H1 (cell line): ENCODE data around the gene ZBTB20. TPM values are rescaled to one million over a fixed set of nuclear protein-coding genes. Genes with fewer than 3 reads are reported as not detected.

ENCODE experiments used
- CTCF ChIA-PET: fragments of 300-600 bp; sonication (Branson Sonifier 250); formaldehyde crosslinking; loops from one replicate; lab custom pipeline; 2021; ENCODE audit not compliant: partially characterized antibody; lab: Charles Lee
- POLR2A ChIA-PET: fragments of 300-600 bp; sonication (Branson Sonifier 250); formaldehyde crosslinking; loops from one replicate; lab custom pipeline; 2021; ENCODE audit warnings: inconsistent platforms; ENCODE audit not compliant: partially characterized antibody; lab: Charles Lee
- DNase-seq, 2 experiments: peaks; one replicate each; pipeline versions ENCODE4 v3.0.0 to v3.0.0-alpha.2; 2010 to 2022; ENCODE audit warnings: low spot score in 2 of 2, low read depth in 1 of 2, mixed read lengths in 1 of 2
- FAIRE-seq: peaks from 2 replicates; lab custom pipeline; 2011; peaks lifted over from hg19 to GRCh38; lab: Jason Lieb, UNC
- H2AFZ ChIP-seq: 2 replicates; pipeline ENCODE4 v1.8.1; 2012; ENCODE audit warnings: low read length, inconsistent platforms
- H2AK5ac ChIP-seq: 2 replicates; pipeline ENCODE4 v1.6.1; 2013; ENCODE audit warnings: low read depth, low read length
- H2BK120ac ChIP-seq: replicated peaks from 2 replicates; pipeline ENCODE3; 2013; ENCODE audit warnings: low read depth, low read length, inconsistent platforms
- H2BK12ac ChIP-seq: 2 replicates; pipeline ENCODE4 v1.6.1; 2013; ENCODE audit warnings: low read depth, low read length
- H2BK15ac ChIP-seq: 2 replicates; pipeline ENCODE4 v1.6.1; 2013; ENCODE audit warnings: low read length
- H2BK20ac ChIP-seq: 2 replicates; pipeline ENCODE4 v1.6.1; 2013; ENCODE audit warnings: low read length
- H2BK5ac ChIP-seq: 2 replicates; pipeline ENCODE4 v1.6.1; 2013; ENCODE audit warnings: low read depth, low read length
- H3K14ac ChIP-seq: 2 replicates; pipeline ENCODE4 v1.6.1; 2013; ENCODE audit warnings: inconsistent platforms; ENCODE audit not compliant: insufficient read length
- H3K18ac ChIP-seq: 2 replicates; pipeline ENCODE4 v1.6.1; 2013; ENCODE audit warnings: low read length; ENCODE audit errors: extremely low read depth
- H3K23ac ChIP-seq: 2 replicates; pipeline ENCODE4 v1.6.1; 2013; ENCODE audit warnings: inconsistent platforms; ENCODE audit not compliant: insufficient read length
- H3K23me2 ChIP-seq: 2 replicates; pipeline ENCODE4 v1.6.1; 2013; ENCODE audit warnings: low read depth, low read length
- H3K27ac ChIP-seq: 2 replicates; pipeline ENCODE4 v1.6.1; 2011; ENCODE audit warnings: low read depth, low read length, inconsistent platforms
- H3K27me3 ChIP-seq, 4 experiments: replicated peaks in 1 of 4; 1 replicate in 1 of 4; 2 replicates in 3 of 4; pipeline versions ENCODE4 v1.6.1 to v1.8.1; 2011 to 2013; ENCODE audit warnings: low read length in 3 of 4, mild to moderate bottlenecking in 3 of 4, inconsistent platforms in 2 of 4, mixed read lengths in 2 of 4, moderate library complexity in 1 of 4; ENCODE audit not compliant: control insufficient read depth in 3 of 4, insufficient read depth in 3 of 4; ENCODE audit errors: extremely low read depth in 1 of 4
- H3K36me3 ChIP-seq, 4 experiments: 2 replicates each; pipeline versions ENCODE4 v1.6.1 to v1.8.1; 2011 to 2013; ENCODE audit warnings: mild to moderate bottlenecking in 4 of 4, low read length in 3 of 4, moderate library complexity in 2 of 4, control low read depth in 1 of 4, inconsistent platforms in 1 of 4; ENCODE audit not compliant: insufficient read depth in 4 of 4, control insufficient read depth in 2 of 4
- H3K4ac ChIP-seq: replicated peaks from 2 replicates; pipeline ENCODE3; 2013; ENCODE audit warnings: low read length, low read depth, mixed read lengths, inconsistent platforms; ENCODE audit not compliant: insufficient read length
- H3K4me1 ChIP-seq, 4 experiments: replicated peaks in 1 of 4; 1 replicate in 1 of 4; 2 replicates in 3 of 4; pipeline versions ENCODE4 v1.6.1 to v1.8.1; 2011 to 2013; ENCODE audit warnings: low read length in 3 of 4, inconsistent platforms in 2 of 4, mixed read lengths in 1 of 4; ENCODE audit not compliant: insufficient read depth in 4 of 4, control insufficient read depth in 3 of 4
- H3K4me2 ChIP-seq, 2 experiments: 2 replicates each; pipeline versions ENCODE4 v1.6.1 to v1.8.1; 2011 to 2013; ENCODE audit warnings: low read depth in 2 of 2, low read length in 2 of 2, control low read depth in 1 of 2, inconsistent platforms in 1 of 2, mild to moderate bottlenecking in 1 of 2; ENCODE audit not compliant: insufficient read depth in 1 of 2
- H3K4me3 ChIP-seq, 4 experiments: fragments of 200-600, 300-600 bp in 1 of 4; sonication (generic), shearing (Covaris generic), sonication (Bioruptor Twin) in 1 of 4; 2 replicates each; pipeline versions ENCODE4 v1.5.1 to v1.8.1; 2011 to 2016; ENCODE audit warnings: low read length in 4 of 4, low read depth in 3 of 4, control low read depth in 2 of 4, inconsistent platforms in 2 of 4, mild to moderate bottlenecking in 2 of 4, mixed read lengths in 1 of 4, moderate library complexity in 1 of 4; ENCODE audit not compliant: insufficient read depth in 2 of 4; ENCODE audit errors: extremely low read depth in 1 of 4
- H3K56ac ChIP-seq: replicated peaks from 2 replicates; pipeline ENCODE3; 2013; ENCODE audit warnings: low read depth, mild to moderate bottlenecking, mixed read lengths, low read length, inconsistent platforms; ENCODE audit not compliant: insufficient read length
- H3K79me1 ChIP-seq: 2 replicates; pipeline ENCODE4 v1.6.1; 2013; ENCODE audit warnings: low read depth, low read length, control low read depth
- H3K79me2 ChIP-seq, 2 experiments: 2 replicates each; pipeline versions ENCODE4 v1.6.1 to v1.8.1; 2012 to 2013; ENCODE audit warnings: low read length in 2 of 2, mild to moderate bottlenecking in 2 of 2, inconsistent platforms in 1 of 2; ENCODE audit not compliant: insufficient read depth in 2 of 2, control insufficient read depth in 1 of 2
- H3K9ac ChIP-seq, 4 experiments: replicated peaks in 1 of 4; 1 replicate in 1 of 4; 2 replicates in 3 of 4; pipeline versions ENCODE4 v1.6.1 to v1.8.1; 2011 to 2013; ENCODE audit warnings: low read depth in 3 of 4, low read length in 3 of 4, control low read depth in 2 of 4, mild to moderate bottlenecking in 2 of 4, moderate library complexity in 2 of 4, inconsistent platforms in 1 of 4; ENCODE audit errors: extremely low read depth in 1 of 4
- H3K9me3 ChIP-seq, 2 experiments: 2 replicates each; pipeline versions ENCODE4 v1.6.1 to v1.8.1; 2012 to 2013; ENCODE audit warnings: mild to moderate bottlenecking in 2 of 2, moderate library complexity in 2 of 2, control low read depth in 1 of 2, inconsistent platforms in 1 of 2, low read depth in 1 of 2, low read length in 1 of 2, mixed read lengths in 1 of 2; ENCODE audit not compliant: insufficient read depth in 2 of 2
- H4K20me1 ChIP-seq, 2 experiments: replicated peaks in 1 of 2; 2 replicates each; pipeline versions ENCODE3 to v1.8.1; 2011 to 2013; ENCODE audit warnings: inconsistent platforms in 2 of 2, low read length in 2 of 2, mild to moderate bottlenecking in 1 of 2; ENCODE audit not compliant: insufficient read depth in 2 of 2, control insufficient read depth in 1 of 2
- H4K5ac ChIP-seq: 2 replicates; pipeline ENCODE4 v1.6.1; 2013; ENCODE audit warnings: low read length, low read depth, mixed read lengths, inconsistent platforms; ENCODE audit not compliant: insufficient read length
- H4K8ac ChIP-seq: 2 replicates; pipeline ENCODE4 v1.8.0; 2013; ENCODE audit warnings: mild to moderate bottlenecking, moderate library complexity, low read length, inconsistent platforms; ENCODE audit not compliant: insufficient read depth; ENCODE audit errors: extremely low read depth
- H4K91ac ChIP-seq: replicated peaks from 2 replicates; pipeline ENCODE3; 2013; ENCODE audit warnings: low read length, mixed read lengths, inconsistent platforms; ENCODE audit not compliant: insufficient read length
- ASH2L ChIP-seq: fragments of 200-600, 300-600 bp; sonication (generic); IDR thresholded peaks from one replicate; pipeline ENCODE4 v1.7.1; 2017; ENCODE audit warnings: low read length
- CEBPB ChIP-seq: IDR thresholded peaks from 2 replicates; pipeline ENCODE4 v1.6.1; 2012; ENCODE audit warnings: low read depth, low read length
- FOSL1 ChIP-seq: IDR thresholded peaks from 2 replicates; pipeline ENCODE4 v1.6.1; 2011; ENCODE audit warnings: mild to moderate bottlenecking, low read depth, low read length, moderate library complexity; ENCODE audit not compliant: insufficient read depth
- KDM4A ChIP-seq: IDR thresholded peaks from one replicate; pipeline ENCODE4 v1.7.1; 2012; ENCODE audit warnings: low read depth, mild to moderate bottlenecking, moderate library complexity, low read length, inconsistent platforms; ENCODE audit not compliant: severe bottlenecking
- KDM5A ChIP-seq: fragments of 200-600 bp; IDR thresholded peaks from 2 replicates; pipeline ENCODE4 v1.7.1; 2012; ENCODE audit warnings: mild to moderate bottlenecking, low read length, inconsistent platforms, mixed read lengths
- RBBP5 ChIP-seq: IDR thresholded peaks from 2 replicates; pipeline ENCODE4 v1.7.1; 2012; ENCODE audit warnings: low read depth, mild to moderate bottlenecking, inconsistent platforms, low read length, moderate library complexity, borderline replicate concordance
- RFX5 ChIP-seq: IDR thresholded peaks from 2 replicates; pipeline ENCODE4 v1.6.1; 2011; ENCODE audit warnings: low read depth, low read length, improper control_type of control experiment, borderline replicate concordance
- RNF2 ChIP-seq: fragments of 200-900, 300-1000 bp; sonication (generic); IDR thresholded peaks from 2 replicates; pipeline ENCODE4 v1.7.1; 2016; ENCODE audit warnings: borderline replicate concordance, low read depth, mild to moderate bottlenecking, antibody characterized with exemption, low read length; ENCODE audit not compliant: poor library complexity, severe bottlenecking; ENCODE audit errors: missing control alignments
- SAP30 ChIP-seq: fragments of 300-600 bp; sonication (generic); IDR thresholded peaks from 2 replicates; pipeline ENCODE4 v1.7.1; 2012; ENCODE audit warnings: low read length, moderate library complexity, mild to moderate bottlenecking, inconsistent platforms; ENCODE audit not compliant: insufficient read depth, insufficient replicate concordance
- SIN3A ChIP-seq, 2 experiments: IDR thresholded peaks in 1 of 2; conservative IDR thresholded peaks in 1 of 2; 2 replicates each; pipeline ENCODE4 v1.6.1; 2011 to 2012; ENCODE audit warnings: low read length in 2 of 2, improper control_type of control experiment in 1 of 2, low read depth in 1 of 2, mild to moderate bottlenecking in 1 of 2
- SP1 ChIP-seq: IDR thresholded peaks from 2 replicates; pipeline ENCODE4 v1.6.1; 2011; ENCODE audit warnings: low read depth, low read length
- TBP ChIP-seq: IDR thresholded peaks from 2 replicates; pipeline ENCODE4 v1.6.1; 2011; ENCODE audit warnings: low read depth, low read length, improper control_type of control experiment
- YY1 ChIP-seq: IDR thresholded peaks from 2 replicates; pipeline ENCODE4 v1.6.1; 2011; ENCODE audit warnings: low read depth, mild to moderate bottlenecking, low read length
- ZNF274 ChIP-seq: IDR thresholded peaks from 2 replicates; pipeline ENCODE4 v1.7.0; 2012; ENCODE audit warnings: low read length, borderline replicate concordance; ENCODE audit errors: extremely low read depth
- WGBS, 2 experiments: shearing (Covaris generic) in 1 of 2; methylation state at CpG; one replicate each; pipeline versions ENCODE4 v1.1.6 to v1.1.7; 2013 to 2015; ENCODE audit warnings: low lambda C conversion rate in 2 of 2, mixed read lengths in 2 of 2, inconsistent platforms in 1 of 2, low coverage in 1 of 2, missing lambda C conversion rate in 1 of 2; ENCODE audit not compliant: insufficient replicate concordance in 2 of 2, insufficient coverage in 1 of 2, insufficient read length in 1 of 2; ENCODE audit errors: extremely low coverage in 1 of 2, missing lambda C conversion rate in 1 of 2; 5-methylcytosine and 5-hydroxymethylcytosine counted together
- polyA plus RNA-seq, 7 experiments: library from polyadenylated mRNA; depleted of rRNA in 3 of 7; stranded (reverse) in 5 of 7; unstranded in 2 of 7; fragments of >200 nt in 5 of 7; fragments of 200-250 nt in 2 of 7; gene quantifications; 1 replicate in 5 of 7; 2 replicates in 1 of 7; 4 replicates in 1 of 7; pipeline versions ENCODE4 v1.2.1 to v1.2.3, GENCODE V29; 2011 to 2013; ENCODE audit warnings: missing spikeins in 2 of 7, mixed read lengths in 2 of 7
- total RNA-seq: library from RNA; stranded (reverse); fragmentation: NEBNext Ultra II Directional; extraction: Animal tissue kit (Norgen Biotek cat#: 25700); gene quantifications from 2 replicates; pipeline ENCODE4 v1.2.1, GENCODE V29; 2021

The ZBTB20 gene
- total and polyA plus RNA-seq, 2 of the 8 experiments (the other 6 are each of a cell fraction or from before 2014, with no cell fraction given), result 0.35 to 1.3 TPM

GRCh38 chr3:114542359-114542758 lies 604.7 kb downstream of the ZBTB20 start:
- Histone ChIP-seq H3K27me3 (no peaks in the 10 kb centered on the region), H3K4ac (no peak overlapping the region), H3K36me3 (no peaks in the 10 kb centered on the region), H3K79me2 (no peaks in the 10 kb centered on the region), H3K9ac (no peak overlapping the region), H4K91ac (no peak overlapping the region), H4K20me1 (no peaks in the 10 kb centered on the region), H2BK120ac (no peak overlapping the region), H3K4me3 (peak overlapping the region in 1 of 4 experiments; percentile 27; a peak in 1 of 8 replicates), H3K27ac (peak overlapping the region; percentile 5; the same call in 1 of the 2 replicates), H2AK5ac (no peak overlapping the region), H2AFZ (peak overlapping the region; percentile 72), H3K23me2 (no peaks in the 10 kb centered on the region), H2BK15ac (no peak overlapping the region), H3K18ac (peak overlapping the region; percentile 36; the same call in 1 of the 2 replicates), H3K4me2 (peak overlapping the region; percentile 22 to 73; a peak in 3 of 4 replicates), H3K79me1 (no peaks in the 10 kb centered on the region), H2BK12ac (no peak overlapping the region), H3K4me1 (peaks cover 0 to 20% (median 0%) of the 10 kb centered on the region in 4 experiments; a peak in 1 of 7 replicates), H4K5ac (no peak overlapping the region), H2BK5ac (0 out of 2 replicates have a peak overlapping the region, but pooled peaks have one; percentile 8), H3K56ac (no peak overlapping the region), H3K23ac (no peak overlapping the region), H3K14ac (no peak overlapping the region), H3K9me3 (no peaks in the 10 kb centered on the region), H4K8ac (no peak overlapping the region), H2BK20ac (no peak overlapping the region)
- 31% methylated on average over 1 of the region's 1 CpG; no CpG with 5 or more reads in 1 of the 2 experiments for WGBS, 2 experiments
- ChIA-PET CTCF (interaction anchor here (0.6 to 2.6 kb wide), 5 partner anchors 9 to 180 kb away, joined by 3 to 21 read pairs (median 3); no protein-coding TSS in a partner anchor), POLR2A (no interaction called here)
- DNase-seq, result peak in 1 of 2 experiments; percentile 19
- peak; percentile 58 for FAIRE-seq
- TF ChIP-seq RBBP5 (no peak), SAP30 (no peak), ZNF274 (no peak), SIN3A (conservative IDR thresholded peaks at IDR 0.05 in 1 of 2, IDR thresholded peaks at IDR 0.05 in 1 of 2; ENCODE audit: low read depth in 1 of 2, low read length in 2 of 2) (no peak), CEBPB (no peak), YY1 (no peak), FOSL1 (no peak), RNF2 (no peak), SP1 (no peak), RFX5 (no peak), ASH2L (no peak), KDM4A (no peak), KDM5A (no peak), TBP (no peak)
